ENCODE measurements around the gene ZBTB8OS. TPM values are rescaled to one million over a fixed set of nuclear protein-coding genes. Genes with fewer than 3 reads are reported as not detected.
"Not testable (repeated sequence)": the region's sequence is repeated elsewhere in the genome, so short reads cannot be mapped to it uniquely, and the experiment has no call there.

Gene ZBTB8OS
- total RNA-seq, 1 experiment from 2014 or later = 66.2 TPM

GRCh38 chr1:32639489-32640075 lies 10.8 kb downstream of the ZBTB8OS start:
- Mint-ChIP-seq H3K9me3 (ENCODE audit: unreplicated experiment) (no peaks in the 10 kb centered on the region), H3K4me3 (ENCODE audit: unreplicated experiment) (no peak overlapping the region), H3K36me3 (ENCODE audit: insufficient read depth, unreplicated experiment) (peaks cover 4% of the 10 kb centered on the region), H3K4me1 (ENCODE audit: insufficient read depth, unreplicated experiment) (peaks cover 11% of the 10 kb centered on the region), H3K27me3 (ENCODE audit: insufficient read depth, unreplicated experiment) (no peaks in the 10 kb centered on the region), H3K27ac (ENCODE audit: low read depth, unreplicated experiment) (no peak overlapping the region)
- no peak for TF ChIP-seq CTCF (IDR thresholded peaks at IDR 0.05; ENCODE audit: unreplicated experiment)
- POLR2A ChIA-PET = interaction anchor here (0.6 to 1.7 kb wide), 3 partner anchors 12 to 245 kb away, joined by 3 to 5 read pairs (median 3); partner anchors contain the start of genes BSDC1 and RBBP4
- CTCF ChIA-PET = no interaction called here
- intact Hi-C loops (cut with micrococcal nuclease) = no loop called here
- no peak for DNase-seq (ENCODE audit: unreplicated experiment)
- BruUV-seq (replicated peaks) = no TSS peak

GRCh38 chr1:32636914-32637645 lies 13.3 kb downstream of the ZBTB8OS start:
- H3K4me1 Mint-ChIP-seq (ENCODE audit: insufficient read depth, unreplicated experiment) = peaks cover 11% of the 10 kb centered on the region
- H3K9me3 Mint-ChIP-seq (ENCODE audit: unreplicated experiment) = no peaks in the 10 kb centered on the region
- H3K27me3 Mint-ChIP-seq (ENCODE audit: insufficient read depth, unreplicated experiment) = no peaks in the 10 kb centered on the region
- no peak for TF ChIP-seq CTCF (IDR thresholded peaks at IDR 0.05; ENCODE audit: unreplicated experiment)
- TSS peak; percentile 33 for BruUV-seq (replicated peaks)
- CTCF ChIA-PET = interaction anchor here (0.6 to 1.3 kb wide), 4 partner anchors 16 to 117 kb away, joined by 3 to 5 read pairs (median 3); no protein-coding TSS in a partner anchor
- peak overlapping the region; percentile 66 for H3K4me3 Mint-ChIP-seq (ENCODE audit: unreplicated experiment)
- peaks cover 27% of the 10 kb centered on the region for H3K36me3 Mint-ChIP-seq (ENCODE audit: insufficient read depth, unreplicated experiment)
- POLR2A ChIA-PET = interaction anchor here (0.6 to 2.6 kb wide), 8 partner anchors 9 to 113 kb away, joined by 3 to 19 read pairs (median 4); partner anchors contain the start of genes RBBP4 and ZBTB8OS
- intact Hi-C loops (cut with micrococcal nuclease) = no loop called here
- DNase-seq (ENCODE audit: unreplicated experiment) = peak; percentile 67
- H3K27ac Mint-ChIP-seq (ENCODE audit: low read depth, unreplicated experiment) = peak overlapping the region; percentile 87

- peak overlapping the region; percentile 87 for H3K27ac Mint-ChIP-seq (ENCODE audit: low read depth, unreplicated experiment)
- no peak overlapping the region for H3K4me3 Mint-ChIP-seq (ENCODE audit: unreplicated experiment)
- peaks cover 11% of the 10 kb centered on the region for H3K4me1 Mint-ChIP-seq (ENCODE audit: insufficient read depth, unreplicated experiment)
- ChIA-PET POLR2A (interaction anchor here (0.6 to 1.6 kb wide), 4 partner anchors 8 to 101 kb away, joined by 3 to 5 read pairs (median 4); no protein-coding TSS in a partner anchor), CTCF (interaction anchor here (0.5 to 0.6 kb wide), 3 partner anchors 13 to 533 kb away, joined by 3 to 4 read pairs (median 3); no protein-coding TSS in a partner anchor)
- no peak for TF ChIP-seq CTCF (IDR thresholded peaks at IDR 0.05; ENCODE audit: unreplicated experiment)
- BruUV-seq (replicated peaks) = no TSS peak
- H3K27me3 Mint-ChIP-seq (ENCODE audit: insufficient read depth, unreplicated experiment) = no peaks in the 10 kb centered on the region
- H3K9me3 Mint-ChIP-seq (ENCODE audit: unreplicated experiment) = no peaks in the 10 kb centered on the region
- peaks cover 36% of the 10 kb centered on the region for H3K36me3 Mint-ChIP-seq (ENCODE audit: insufficient read depth, unreplicated experiment)
- intact Hi-C loops (cut with micrococcal nuclease) = no loop called here
- no peak for DNase-seq (ENCODE audit: unreplicated experiment)
These were observed 14.7 kb downstream of the ZBTB8OS start for GRCh38 chr1:32635508-32636277.

GRCh38 chr1:32632829-32633228 lies 17.5 kb downstream of the ZBTB8OS start:
- peaks cover 11% of the 10 kb centered on the region for H3K4me1 Mint-ChIP-seq (ENCODE audit: insufficient read depth, unreplicated experiment)
- intact Hi-C loops (cut with micrococcal nuclease) = no loop called here
- no peak for TF ChIP-seq CTCF (IDR thresholded peaks at IDR 0.05; ENCODE audit: unreplicated experiment)
- CTCF ChIA-PET = interaction anchor here (1.0 kb wide), 1 partner anchor 141 kb away, joined by 3 read pairs; no protein-coding TSS in a partner anchor
- no peak for DNase-seq (ENCODE audit: unreplicated experiment)
- no peak overlapping the region for H3K4me3 Mint-ChIP-seq (ENCODE audit: unreplicated experiment)
- POLR2A ChIA-PET = no interaction called here
- BruUV-seq (replicated peaks) = no TSS peak
- H3K9me3 Mint-ChIP-seq (ENCODE audit: unreplicated experiment) = no peaks in the 10 kb centered on the region
- H3K36me3 Mint-ChIP-seq (ENCODE audit: insufficient read depth, unreplicated experiment) = peaks cover 64% of the 10 kb centered on the region
- H3K27me3 Mint-ChIP-seq (ENCODE audit: insufficient read depth, unreplicated experiment) = no peaks in the 10 kb centered on the region
- no peak overlapping the region for H3K27ac Mint-ChIP-seq (ENCODE audit: low read depth, unreplicated experiment)

- not testable (repeated sequence) for H3K4me1 Mint-ChIP-seq (ENCODE audit: insufficient read depth, unreplicated experiment)
These were observed 20.2 kb downstream of the ZBTB8OS start for GRCh38 chr1:32630173-32630572.

More at GRCh38 chr1:32630173-32630572, 20.2 kb downstream of the ZBTB8OS start:
- CTCF ChIA-PET = interaction anchor here (0.6 kb wide), 1 partner anchor 84 kb away, joined by 3 read pairs; no protein-coding TSS in a partner anchor
- POLR2A ChIA-PET = interaction anchor here (0.8 kb wide), 1 partner anchor 18 kb away, joined by 3 read pairs; no protein-coding TSS in a partner anchor
- peaks cover 80% of the 10 kb centered on the region for H3K36me3 Mint-ChIP-seq (ENCODE audit: insufficient read depth, unreplicated experiment)
- BruUV-seq (replicated peaks); H3K4me3 Mint-ChIP-seq (ENCODE audit: unreplicated experiment); H3K9me3 Mint-ChIP-seq (ENCODE audit: unreplicated experiment); DNase-seq (ENCODE audit: unreplicated experiment); H3K27me3 Mint-ChIP-seq (ENCODE audit: insufficient read depth, unreplicated experiment); H3K27ac Mint-ChIP-seq (ENCODE audit: low read depth, unreplicated experiment); intact Hi-C loops (cut with micrococcal nuclease): not testable (repeated sequence)

All from MCF 10A (cell line).